GM19099 (cell line): ENCODE measurements around the gene RAD51B.

ENCODE experiments used
- POLR2A ChIP-seq: IDR thresholded peaks from 3 replicates; pipeline ENCODE4 v1.6.1; 2011; ENCODE audit warnings: low read depth; ENCODE audit not compliant: insufficient read length; ENCODE audit errors: extremely low read depth

The RAD51B gene

GRCh38 chr14:68253160-68253780 is 433.7 kb downstream of the RAD51B start:
- no peak for TF ChIP-seq POLR2A

GRCh38 chr14:68253878-68254528 is 434.4 kb downstream of the RAD51B start:
- TF ChIP-seq POLR2A = no peak

DNA sequence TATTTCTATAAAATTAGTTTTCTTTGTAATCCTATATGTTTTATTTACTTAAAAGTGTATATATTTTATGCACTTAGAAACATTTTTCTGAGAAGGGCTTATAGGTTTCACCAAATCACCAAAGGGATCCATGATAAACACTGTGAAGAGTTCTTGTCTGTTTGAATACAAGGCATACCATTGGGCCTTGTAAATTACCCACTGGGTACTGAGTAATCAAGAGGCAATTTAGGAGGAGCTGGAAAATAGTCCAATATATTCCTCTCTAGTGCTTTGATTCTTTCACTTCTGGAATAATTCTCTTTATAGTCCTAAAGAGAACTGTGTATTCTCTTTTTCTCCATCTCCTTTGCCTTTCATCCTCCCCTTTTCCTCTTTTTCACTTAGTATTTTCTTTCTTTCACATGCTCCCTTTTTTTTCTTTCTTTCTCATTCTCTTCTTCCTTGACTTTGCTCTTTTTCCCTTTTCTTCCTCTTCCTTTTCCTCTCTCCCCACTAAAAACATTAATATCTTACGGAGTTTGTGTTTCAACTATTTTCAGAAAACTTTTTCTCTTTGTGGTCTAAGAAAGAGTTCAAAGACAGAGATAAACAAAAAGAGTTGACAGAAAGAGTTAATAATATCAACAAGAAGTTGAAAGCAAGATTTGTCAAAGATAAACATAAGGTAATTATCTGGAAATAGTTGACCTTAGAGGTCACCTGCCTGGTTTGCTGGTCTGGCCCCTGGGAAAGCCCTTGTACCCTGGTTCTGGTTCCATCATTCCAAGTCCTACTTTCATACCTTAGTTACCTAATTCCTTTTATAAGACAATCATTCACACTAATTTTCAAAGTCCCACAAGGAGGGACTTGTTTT is 435.3 kb downstream of the RAD51B start:
- TF ChIP-seq POLR2A = no peak

- no peak for TF ChIP-seq POLR2A
Observed at GRCh38 chr14:68255693-68256178, 436.2 kb downstream of the RAD51B start.

- no peak for TF ChIP-seq POLR2A
Observed at GRCh38 chr14:68257969-68258368, 438.4 kb downstream of the RAD51B start.

DNA sequence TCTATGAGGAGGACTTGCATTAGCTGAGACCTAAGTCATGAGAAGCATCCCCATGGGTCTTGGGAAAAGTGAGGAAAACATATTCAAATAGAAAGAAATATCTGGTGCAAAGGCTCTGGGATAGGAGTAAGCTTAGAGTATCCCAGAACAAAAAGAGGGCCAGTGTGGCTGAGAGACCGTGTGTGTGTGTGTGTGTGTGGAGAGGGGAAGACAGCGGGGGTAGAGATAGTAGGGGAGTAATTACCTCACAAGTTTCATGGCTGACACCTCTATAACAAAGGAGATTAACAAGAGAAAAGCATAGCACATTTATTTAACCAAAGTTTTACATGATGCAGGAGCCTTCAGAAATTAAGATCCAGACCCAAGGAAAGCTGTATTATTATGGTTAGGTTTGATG is 440.5 kb downstream of the RAD51B start:
- no peak for TF ChIP-seq POLR2A

DNA sequence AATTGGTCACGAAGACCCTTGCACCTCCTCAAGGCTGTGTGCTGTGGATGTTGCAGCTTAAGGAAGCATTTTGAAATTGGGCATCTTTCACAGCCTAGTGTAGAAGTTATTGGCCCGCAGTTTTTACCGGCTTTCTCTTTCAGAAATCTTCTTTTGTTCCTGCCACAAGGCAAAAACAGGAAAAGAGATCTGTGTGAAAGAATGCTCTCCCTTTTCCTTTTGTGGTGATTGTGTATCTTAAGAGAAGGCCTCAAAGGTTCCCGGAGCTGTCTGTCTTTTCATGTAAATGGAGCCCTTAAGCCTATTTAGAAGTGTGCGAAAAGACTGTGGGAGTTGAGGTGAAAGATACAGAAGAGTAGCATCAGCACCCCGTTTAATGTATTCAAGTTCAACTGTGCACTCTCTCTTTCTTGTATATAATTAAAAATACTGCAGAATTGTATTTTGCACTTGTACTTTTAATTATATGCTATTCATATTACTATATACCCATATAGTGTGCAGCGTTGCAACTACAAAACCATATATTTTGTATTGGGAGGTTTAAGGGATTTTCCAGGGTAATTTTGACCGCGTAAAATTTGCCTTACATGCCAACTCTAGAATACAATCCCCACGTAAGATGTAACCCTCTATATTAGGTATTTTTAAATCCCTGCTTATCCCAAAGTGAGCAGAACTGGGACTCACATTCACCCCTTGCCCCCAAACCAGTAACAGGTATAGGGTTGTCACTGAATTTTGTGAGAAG is 441.7 kb downstream of the RAD51B start:
- no peak for TF ChIP-seq POLR2A

GRCh38 chr14:68262567-68262966 is 443.0 kb downstream of the RAD51B start:
- TF ChIP-seq POLR2A = no peak

GRCh38 chr14:68263563-68264259 is 444.1 kb downstream of the RAD51B start:
- no peak for TF ChIP-seq POLR2A

- no peak for TF ChIP-seq POLR2A
Observed at GRCh38 chr14:68264260-68264569, 444.6 kb downstream of the RAD51B start.

DNA sequence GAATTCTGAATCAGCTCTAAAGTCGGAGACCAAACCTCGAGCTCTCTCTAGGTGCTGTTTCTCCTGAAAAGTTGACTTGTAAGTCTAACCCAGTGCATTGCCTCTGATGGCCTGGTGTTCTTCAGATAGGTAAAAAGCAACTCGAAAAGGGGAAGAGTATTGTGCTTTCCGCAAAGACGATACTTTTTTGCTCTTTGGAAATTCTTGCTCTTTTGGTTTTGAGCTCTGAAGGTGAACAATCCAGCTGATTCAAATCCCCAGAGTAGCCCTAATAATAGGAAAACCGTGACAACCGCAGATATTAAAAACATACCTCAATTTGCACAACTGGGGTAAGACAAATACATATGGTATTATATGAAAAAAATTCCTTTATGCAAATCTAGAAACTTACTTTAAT is 447.4 kb downstream of the RAD51B start:
- no peak for TF ChIP-seq POLR2A

DNA sequence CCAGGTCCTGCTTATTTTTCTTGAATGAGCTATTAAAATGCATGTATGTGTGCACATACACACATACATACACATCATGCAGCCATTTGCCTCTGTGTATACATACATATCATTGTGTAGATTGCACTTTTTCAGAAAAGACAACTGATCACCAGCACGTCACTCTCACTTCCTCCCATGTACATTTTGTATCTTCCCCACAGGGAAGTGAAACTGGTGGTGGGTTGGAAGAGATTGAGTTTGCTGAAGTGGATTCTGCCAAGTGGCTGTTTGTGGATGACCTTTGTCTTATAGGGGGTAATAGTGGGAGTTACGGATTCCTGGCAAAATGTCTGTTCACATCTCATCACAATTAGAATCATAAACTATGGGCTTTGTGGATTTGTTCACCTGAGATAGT is 448.6 kb downstream of the RAD51B start:
- TF ChIP-seq POLR2A = no peak

DNA sequence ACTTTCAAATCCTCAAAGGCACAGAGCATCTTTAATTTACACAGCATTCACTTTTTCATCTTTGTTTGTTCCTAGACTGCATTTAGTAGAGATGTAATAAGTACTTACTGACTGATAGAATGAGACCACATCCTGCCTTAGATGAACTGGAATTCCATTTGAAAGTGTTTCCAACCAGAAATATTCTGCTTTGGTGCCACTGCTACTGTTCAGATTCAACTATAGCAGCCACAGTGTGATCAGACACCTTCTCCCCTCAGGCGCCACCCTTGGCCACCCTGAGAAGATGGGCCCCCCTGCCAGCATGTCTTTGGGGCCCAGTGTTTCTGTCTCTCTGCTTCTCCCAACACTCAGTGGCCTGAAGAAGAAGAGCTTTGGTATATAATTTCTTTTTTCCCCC is 449.1 kb downstream of the RAD51B start:
- no peak for TF ChIP-seq POLR2A

DNA sequence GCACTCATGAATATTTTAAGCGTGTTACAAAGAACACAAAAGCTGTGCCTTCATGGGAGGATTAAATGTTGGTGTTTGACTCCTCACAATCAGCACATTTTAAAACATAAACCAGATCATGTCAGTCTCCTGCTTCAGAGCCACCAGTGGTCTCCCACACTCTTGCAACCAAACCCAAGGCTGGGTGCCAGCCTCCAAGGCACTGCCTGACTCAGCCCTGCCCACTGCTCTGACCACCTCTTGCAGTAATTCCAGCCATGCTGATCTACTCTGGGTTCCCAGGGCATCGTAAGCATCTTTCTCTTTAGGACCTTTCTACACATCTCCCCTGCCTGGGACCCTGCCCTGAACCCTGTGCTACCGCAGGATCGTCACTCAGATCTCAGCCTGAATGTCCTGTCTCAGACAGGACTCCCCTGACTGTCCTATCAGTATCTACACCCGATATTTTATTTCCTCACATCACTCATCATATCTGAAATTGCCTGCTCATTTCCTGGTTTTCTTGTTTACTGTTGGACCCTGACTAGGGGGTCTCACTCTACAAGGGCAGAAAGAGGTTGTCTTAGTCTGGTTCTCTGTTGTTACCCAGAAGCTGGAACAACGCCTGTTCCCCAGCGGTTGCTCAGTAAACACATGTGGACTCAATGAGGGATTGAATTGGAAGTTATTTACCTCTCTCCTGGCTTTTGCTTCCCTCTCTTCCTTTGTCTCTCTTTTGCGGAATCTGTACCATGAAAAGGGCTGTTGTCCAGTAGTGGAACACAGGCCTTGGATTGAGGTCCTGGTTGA is 449.8 kb downstream of the RAD51B start:
- TF ChIP-seq POLR2A = no peak

DNA sequence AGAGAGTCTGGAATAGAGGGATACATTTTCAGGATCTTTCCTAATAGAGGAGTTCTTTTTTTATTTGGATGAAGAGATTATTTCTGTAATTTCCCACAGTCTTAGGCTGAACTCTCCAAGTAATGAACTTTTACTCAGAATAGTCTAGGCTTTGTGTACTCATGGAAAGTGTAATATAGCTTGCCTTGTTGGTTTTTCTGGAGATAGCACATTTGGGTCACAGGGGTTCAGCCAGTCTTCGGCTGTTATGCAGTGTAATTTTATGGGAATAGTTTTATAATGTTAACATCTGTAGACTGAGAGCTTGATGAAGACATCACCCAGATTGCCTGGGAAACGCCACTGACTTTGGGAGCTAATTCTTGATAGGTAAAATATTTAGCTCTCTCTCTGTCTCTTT is 450.8 kb downstream of the RAD51B start:
- TF ChIP-seq POLR2A = no peak
